Islet of Langerhans (tissue), 1 donor: Measurements from ENCODE around the gene ARHGEF19.
"Not testable (repeated sequence)": the region's sequence is repeated elsewhere in the genome, so short reads cannot be mapped to it uniquely, and the experiment has no call there.

Experiments used
- FAIRE-seq: peaks from one replicate; lab custom pipeline; 2011; peaks lifted over from hg19 to GRCh38; lab: Jason Lieb, UNC

The ARHGEF19 gene

GRCh38 chr1:16212251-16212961 is at the start of gene ARHGEF19:
TSS of gene ARHGEF19 (minus strand) at chr1:16212652. CDS start at chr1:16209054, 3,598 bp downstream.
- FAIRE-seq: no peak

- no peak for FAIRE-seq
Observed at GRCh38 chr1:16262067-16262466, 49.6 kb upstream of the ARHGEF19 start.

- no peak for FAIRE-seq
Observed at GRCh38 chr1:16260814-16261213, 48.4 kb upstream of the ARHGEF19 start.

- no peak for FAIRE-seq
Observed at GRCh38 chr1:16258591-16259135, 46.2 kb upstream of the ARHGEF19 start.

- FAIRE-seq: no peak
Observed at GRCh38 chr1:16257968-16258367, 45.5 kb upstream of the ARHGEF19 start.

- FAIRE-seq: not testable (repeated sequence)
Observed at GRCh38 chr1:16257556-16257955, 45.1 kb upstream of the ARHGEF19 start.

GRCh38 chr1:16256478-16256877 is 44.0 kb upstream of the ARHGEF19 start:
- no peak for FAIRE-seq

GRCh38 chr1:16254263-16254928 is 41.9 kb upstream of the ARHGEF19 start:
- no peak for FAIRE-seq

GRCh38 chr1:16253332-16253922 is 41.0 kb upstream of the ARHGEF19 start:
- no peak for FAIRE-seq

GRCh38 chr1:16252912-16253311 is 40.5 kb upstream of the ARHGEF19 start:
- no peak for FAIRE-seq

- no peak for FAIRE-seq
Observed at GRCh38 chr1:16251381-16251780, 38.9 kb upstream of the ARHGEF19 start.

- FAIRE-seq: no peak
Observed at GRCh38 chr1:16250524-16251251, 38.2 kb upstream of the ARHGEF19 start.

- no peak for FAIRE-seq
Observed at GRCh38 chr1:16249596-16250241, 37.3 kb upstream of the ARHGEF19 start.

- peak; percentile 70 for FAIRE-seq
Observed at GRCh38 chr1:16248603-16249516, 36.4 kb upstream of the ARHGEF19 start.

- FAIRE-seq: no peak
Observed at GRCh38 chr1:16248007-16248436, 35.6 kb upstream of the ARHGEF19 start.

GRCh38 chr1:16247441-16247840 is 35.0 kb upstream of the ARHGEF19 start:
- no peak for FAIRE-seq

- no peak for FAIRE-seq
Observed at GRCh38 chr1:16246961-16247360, 34.5 kb upstream of the ARHGEF19 start.

GRCh38 chr1:16246239-16246638 is 33.8 kb upstream of the ARHGEF19 start:
- not testable (repeated sequence) for FAIRE-seq

GRCh38 chr1:16245476-16246196 is 33.2 kb upstream of the ARHGEF19 start:
- no peak for FAIRE-seq

- FAIRE-seq: no peak
Observed at GRCh38 chr1:16244650-16245285, 32.3 kb upstream of the ARHGEF19 start.
